Measurements from ENCODE around the gene HAS3.

Gene HAS3

GRCh38 chr16:69087161-69087581, 18.3 kb upstream of the HAS3 start:
- in situ Hi-C loops (cut with HindIII; ENCODE audit: low pct_ligation_motif_present, low pct_unique_long_range_greater_than_20kb, low sequenced_read_pairs): no loop called here
- no peak for DNase-seq

- no peak for DNase-seq
- in situ Hi-C loops (cut with HindIII; ENCODE audit: low pct_ligation_motif_present, low pct_unique_long_range_greater_than_20kb, low sequenced_read_pairs): no loop called here
These were observed 16.8 kb upstream of the HAS3 start for GRCh38 chr16:69088684-69089083.

- in situ Hi-C loops (cut with HindIII; ENCODE audit: low pct_ligation_motif_present, low pct_unique_long_range_greater_than_20kb, low sequenced_read_pairs): no loop called here
- DNase-seq: peak; percentile 60
These were observed 16.2 kb upstream of the HAS3 start for GRCh38 chr16:69089091-69089910.

GRCh38 chr16:69093974-69094373, 11.5 kb upstream of the HAS3 start:
- in situ Hi-C loops (cut with HindIII; ENCODE audit: low pct_ligation_motif_present, low pct_unique_long_range_greater_than_20kb, low sequenced_read_pairs): no loop called here
- no peak for DNase-seq

GRCh38 chr16:69094501-69094900, 11.0 kb upstream of the HAS3 start:
- in situ Hi-C loops (cut with HindIII; ENCODE audit: low pct_ligation_motif_present, low pct_unique_long_range_greater_than_20kb, low sequenced_read_pairs): no loop called here
- no peak for DNase-seq

GRCh38 chr16:69095193-69095592, 10.3 kb upstream of the HAS3 start:
- in situ Hi-C loops (cut with HindIII; ENCODE audit: low pct_ligation_motif_present, low pct_unique_long_range_greater_than_20kb, low sequenced_read_pairs): no loop called here
- DNase-seq: no peak

- DNase-seq: peak; percentile 50
- in situ Hi-C loops (cut with HindIII; ENCODE audit: low pct_ligation_motif_present, low pct_unique_long_range_greater_than_20kb, low sequenced_read_pairs): loop anchor here (25.0 kb wide), 1 partner anchor 188 kb away; no protein-coding TSS in a partner anchor
These were observed 5.3 kb upstream of the HAS3 start for GRCh38 chr16:69100071-69100691.

DNA sequence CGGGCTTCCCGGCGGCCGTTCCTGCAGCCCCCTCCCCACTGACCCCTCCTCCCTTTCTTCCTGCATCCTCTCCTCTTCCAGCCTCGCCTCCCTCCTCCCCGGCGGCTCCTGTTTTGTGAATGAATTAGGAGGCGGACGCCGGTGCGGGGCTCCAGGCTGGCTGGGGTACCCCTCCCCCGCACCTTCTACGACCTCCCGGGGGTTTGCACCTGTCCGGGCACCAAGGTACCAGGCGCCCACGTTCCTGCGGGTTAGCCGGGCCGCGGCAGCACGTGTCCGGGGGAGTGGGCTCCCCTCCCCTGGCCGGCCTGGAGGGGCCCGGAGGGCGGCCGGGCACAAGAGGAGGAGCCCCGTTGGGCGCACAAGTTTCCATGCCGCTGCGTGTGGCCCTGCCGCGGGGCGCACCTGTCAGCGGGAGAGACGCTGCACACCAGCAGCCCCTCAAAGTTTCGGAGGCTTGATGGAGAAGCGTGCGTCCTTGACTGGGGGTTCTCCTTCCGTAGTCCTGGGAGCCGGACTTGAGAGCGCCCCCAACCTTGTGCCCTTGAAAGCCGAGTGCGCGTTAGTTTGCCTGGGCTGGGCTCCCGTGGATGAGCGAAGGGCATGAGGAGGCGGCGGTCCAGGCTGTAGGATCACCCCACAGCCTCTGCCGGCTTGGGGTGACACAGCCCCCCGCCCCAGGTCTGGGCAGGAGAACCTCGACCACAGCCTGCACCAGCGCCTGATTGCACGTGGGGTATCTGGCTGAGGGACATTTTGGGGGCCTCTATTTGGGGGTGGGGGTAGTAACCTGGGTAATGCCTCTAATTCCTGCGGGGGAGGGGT, 1.2 kb downstream of the HAS3 start:
- no peak for DNase-seq
- in situ Hi-C loops (cut with HindIII; ENCODE audit: low pct_ligation_motif_present, low pct_unique_long_range_greater_than_20kb, low sequenced_read_pairs): loop anchor here (25.0 kb wide), 1 partner anchor 194 kb away; no protein-coding TSS in a partner anchor

- DNase-seq: peak; percentile 68
- in situ Hi-C loops (cut with HindIII; ENCODE audit: low pct_ligation_motif_present, low pct_unique_long_range_greater_than_20kb, low sequenced_read_pairs): loop anchor here (25.0 kb wide), 1 partner anchor 195 kb away; no protein-coding TSS in a partner anchor
These were observed 2.0 kb downstream of the HAS3 start for GRCh38 chr16:69107316-69107962.

DNA sequence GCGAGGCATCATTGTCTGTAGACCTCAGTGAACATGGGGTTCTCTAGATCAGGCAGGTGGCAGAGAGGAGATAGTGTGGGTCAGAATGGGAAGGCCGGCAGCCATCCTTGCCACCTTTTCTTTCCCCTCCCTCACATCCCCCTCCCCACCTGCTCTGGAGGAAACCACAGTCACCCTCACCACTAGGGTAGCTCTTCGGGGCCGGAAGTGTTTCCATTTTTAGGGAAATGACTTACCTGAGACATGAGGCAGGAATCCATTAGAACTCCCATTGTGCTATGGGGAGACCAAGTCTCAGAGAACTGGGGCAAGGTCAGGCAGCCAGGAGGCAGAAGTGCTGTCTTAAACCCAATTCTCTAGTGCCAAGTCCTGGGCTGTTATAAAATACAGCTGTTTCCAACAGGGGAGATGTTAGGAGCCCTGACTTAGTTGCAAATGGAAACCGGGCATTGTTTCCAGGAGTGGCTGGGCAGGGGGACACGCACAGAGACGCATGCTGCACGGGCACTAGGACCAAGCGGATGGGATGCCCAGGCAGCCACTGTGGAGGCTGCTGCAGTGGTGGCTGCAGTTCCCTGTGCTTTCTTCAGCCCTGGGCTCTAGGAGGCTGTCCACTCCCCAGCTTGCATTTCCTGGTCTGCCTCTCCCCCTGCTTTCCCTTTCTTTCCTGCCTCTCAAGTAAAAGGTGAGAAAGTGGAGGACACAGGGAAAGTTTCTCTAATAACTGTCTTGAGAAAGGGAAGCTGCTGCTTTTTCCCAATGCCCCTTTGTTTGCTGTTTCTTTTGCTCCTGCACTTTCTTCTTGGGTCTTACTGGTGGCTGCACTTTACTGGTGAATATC, 2.8 kb downstream of the HAS3 start:
- in situ Hi-C loops (cut with HindIII; ENCODE audit: low pct_ligation_motif_present, low pct_unique_long_range_greater_than_20kb, low sequenced_read_pairs): loop anchor here (25.0 kb wide), 1 partner anchor 196 kb away; no protein-coding TSS in a partner anchor

DNA sequence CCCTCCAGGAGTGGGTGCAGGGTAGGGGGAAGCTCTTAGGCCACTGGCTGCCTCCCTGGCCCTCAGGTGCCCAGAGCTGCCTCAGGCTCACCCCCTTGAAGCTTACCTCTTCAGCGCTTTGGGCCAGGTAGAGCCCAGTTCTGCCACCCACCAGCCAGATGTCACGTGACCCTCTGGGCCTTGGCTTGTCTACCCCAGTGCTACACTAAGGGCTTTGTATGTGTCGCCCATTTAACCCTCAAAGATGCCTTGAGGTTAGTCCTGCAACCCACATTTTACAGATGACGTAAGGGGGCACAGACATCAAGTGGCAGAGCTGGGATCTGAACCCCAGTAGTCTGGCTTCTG, 3.4 kb downstream of the HAS3 start:
- in situ Hi-C loops (cut with HindIII; ENCODE audit: low pct_ligation_motif_present, low pct_unique_long_range_greater_than_20kb, low sequenced_read_pairs): loop anchor here (25.0 kb wide), 1 partner anchor 197 kb away; no protein-coding TSS in a partner anchor
- DNase-seq: no peak

More for the DNA sequence above, 2.8 kb downstream of the HAS3 start:
- no peak for DNase-seq

DNA sequence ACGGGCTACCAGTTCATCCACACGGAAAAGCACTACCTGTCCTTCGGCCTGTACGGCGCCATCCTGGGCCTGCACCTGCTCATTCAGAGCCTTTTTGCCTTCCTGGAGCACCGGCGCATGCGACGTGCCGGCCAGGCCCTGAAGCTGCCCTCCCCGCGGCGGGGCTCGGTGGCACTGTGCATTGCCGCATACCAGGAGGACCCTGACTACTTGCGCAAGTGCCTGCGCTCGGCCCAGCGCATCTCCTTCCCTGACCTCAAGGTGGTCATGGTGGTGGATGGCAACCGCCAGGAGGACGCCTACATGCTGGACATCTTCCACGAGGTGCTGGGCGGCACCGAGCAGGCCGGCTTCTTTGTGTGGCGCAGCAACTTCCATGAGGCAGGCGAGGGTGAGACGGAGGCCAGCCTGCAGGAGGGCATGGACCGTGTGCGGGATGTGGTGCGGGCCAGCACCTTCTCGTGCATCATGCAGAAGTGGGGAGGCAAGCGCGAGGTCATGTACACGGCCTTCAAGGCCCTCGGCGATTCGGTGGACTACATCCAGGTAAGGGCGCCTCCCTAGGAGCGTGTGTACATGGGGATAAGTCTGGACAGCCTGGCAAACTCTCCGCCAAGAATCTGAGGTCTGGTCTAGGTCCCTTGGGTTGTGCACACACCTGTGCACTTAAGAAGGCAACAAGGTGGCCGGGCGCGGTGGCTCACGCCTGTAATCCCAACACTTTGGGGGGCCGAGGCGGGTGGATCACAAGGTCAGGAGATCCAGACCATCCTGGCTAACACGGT, 4.2 kb downstream of the HAS3 start:
- in situ Hi-C loops (cut with HindIII; ENCODE audit: low pct_ligation_motif_present, low pct_unique_long_range_greater_than_20kb, low sequenced_read_pairs): loop anchor here (25.0 kb wide), 1 partner anchor 197 kb away; no protein-coding TSS in a partner anchor
- DNase-seq: no peak

- DNase-seq: no peak
- in situ Hi-C loops (cut with HindIII; ENCODE audit: low pct_ligation_motif_present, low pct_unique_long_range_greater_than_20kb, low sequenced_read_pairs): loop anchor here (25.0 kb wide), 1 partner anchor 198 kb away; no protein-coding TSS in a partner anchor
These were observed 5.0 kb downstream of the HAS3 start for GRCh38 chr16:69110406-69110805.

DNA sequence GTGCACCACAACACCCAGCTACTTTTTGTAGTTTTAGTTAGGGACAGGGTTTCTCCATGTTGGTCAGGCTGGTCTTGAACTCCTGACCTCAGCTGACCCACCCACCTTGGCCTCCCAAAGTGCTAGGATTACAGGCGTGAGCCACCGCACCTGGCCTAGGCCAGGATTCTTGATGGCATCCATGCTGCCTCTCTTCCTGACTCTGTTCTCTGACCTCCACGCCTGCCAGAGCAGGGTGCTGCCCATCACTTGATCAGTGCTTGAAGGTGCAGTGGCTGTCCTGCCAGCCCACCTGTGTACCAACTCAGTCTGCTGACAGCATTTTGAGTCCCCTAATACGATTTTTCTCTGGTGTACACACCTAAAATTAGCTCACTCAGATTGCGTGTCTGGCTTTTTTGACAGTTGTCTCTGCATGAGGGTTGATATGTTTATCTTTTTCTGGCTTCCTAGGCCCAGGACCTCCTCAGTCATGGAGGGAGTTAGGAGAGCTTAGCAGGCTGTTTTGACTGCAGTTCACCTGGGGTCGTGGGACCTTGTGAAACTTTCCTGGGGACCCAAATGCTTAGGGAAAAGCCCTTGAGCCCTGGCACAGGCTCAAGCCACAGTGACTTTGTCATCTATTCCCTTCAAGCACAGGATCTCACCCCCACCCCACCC, 5.9 kb downstream of the HAS3 start:
- no peak for DNase-seq
- in situ Hi-C loops (cut with HindIII; ENCODE audit: low pct_ligation_motif_present, low pct_unique_long_range_greater_than_20kb, low sequenced_read_pairs): loop anchor here (25.0 kb wide), 1 partner anchor 199 kb away; no protein-coding TSS in a partner anchor

- no peak for DNase-seq
- in situ Hi-C loops (cut with HindIII; ENCODE audit: low pct_ligation_motif_present, low pct_unique_long_range_greater_than_20kb, low sequenced_read_pairs): loop anchor here (25.0 kb wide), 1 partner anchor 200 kb away; no protein-coding TSS in a partner anchor
These were observed 6.4 kb downstream of the HAS3 start for GRCh38 chr16:69111876-69112230.
